Heart left ventricle (tissue), 16 donors: ENCODE results near the gene STK32C. TPM values are rescaled to one million over a fixed set of nuclear protein-coding genes. Genes with fewer than 3 reads are reported as not detected.

Experiments
- ATAC-seq, 4 donors: fragments of 200-7000 bp; cut with Tn5 transposase; one replicate each; pipeline ENCODE4 v1.9.1; 2020 to 2022; ENCODE audit warnings: moderate library complexity in 4 of 4, mild to moderate bottlenecking in 3 of 4, moderate number of reproducible peaks in 1 of 4
- DNase-seq, 5 donors: peaks; one replicate each; pipeline ENCODE4 v3.0.0-alpha.2; 2020
- H3K27ac ChIP-seq, 12 donors: fragments of 200-600 bp; sonication (generic) in 4 of 12; one replicate each; pipeline versions ENCODE4 v1.5.0 to v1.8.0; 2016 to 2022; ENCODE audit warnings: mild to moderate bottlenecking in 2 of 12
- H3K27me3 ChIP-seq, 9 donors: fragments of 200-600 bp; sonication (generic) in 2 of 9; one replicate each; pipeline versions ENCODE4 v1.5.1 to v1.8.0; 2016 to 2022; ENCODE audit warnings: mild to moderate bottlenecking in 3 of 9
- H3K36me3 ChIP-seq, 9 donors: fragments of 200-600 bp; sonication (generic) in 2 of 9; one replicate each; pipeline versions ENCODE4 v1.5.0 to v1.8.0; 2018 to 2022; ENCODE audit warnings: mild to moderate bottlenecking in 2 of 9
- H3K4me1 ChIP-seq, 12 donors: fragments of 200-600 bp; sonication (generic) in 4 of 12; one replicate each; pipeline versions ENCODE4 v1.5.0 to v1.8.0; 2016 to 2022; ENCODE audit warnings: mild to moderate bottlenecking in 3 of 12
- H3K4me3 ChIP-seq, 12 donors: fragments of 200-600 bp; sonication (generic) in 4 of 12; one replicate each; pipeline versions ENCODE4 v1.5.0 to v1.8.0; 2017 to 2022; ENCODE audit warnings: mild to moderate bottlenecking in 9 of 12, moderate library complexity in 4 of 12
- H3K9me3 ChIP-seq, 12 donors: fragments of 200-600 bp; sonication (generic) in 4 of 12; one replicate each; pipeline versions ENCODE4 v1.5.0 to v1.8.0; 2016 to 2022; ENCODE audit warnings: mild to moderate bottlenecking in 1 of 12
- CTCF ChIP-seq, 12 donors: fragments of 200-600 bp; sonication (generic) in 4 of 12; IDR thresholded peaks; one replicate each; pipeline versions ENCODE4 v1.5.0 to v1.8.0; 2018 to 2022; ENCODE audit warnings: antibody characterized with exemption in 12 of 12, mild to moderate bottlenecking in 5 of 12
- POLR2A ChIP-seq, 2 donors: fragments of 450-650 bp; IDR thresholded peaks; one replicate each; pipeline ENCODE4 v1.6.1; 2017; ENCODE audit warnings: antibody characterized with exemption in 2 of 2, mild to moderate bottlenecking in 2 of 2, moderate library complexity in 2 of 2
- WGBS, 4 donors: extraction: QIAGEN DNeasy Blood & Tissue Kit in 2 of 4; methylation state at CpG; one replicate each; pipeline versions ENCODE4 v1.1.5 to v1.1.7; 2013 to 2018; 5-methylcytosine and 5-hydroxymethylcytosine counted together
- intact Hi-C, 10 donors: fragments of 100-400 bp; cut with DNase I; formaldehyde crosslinking; loops; one replicate each; pipeline versions ENCODE4 v1.11.1 to v1.14.2; 2022
- polyA plus RNA-seq, 2 donors: library from polyadenylated mRNA; stranded (reverse); fragments of 200-250 nt; gene quantifications; one replicate each; pipeline ENCODE4 v1.2.3, GENCODE V29; 2013
- total RNA-seq, 9 donors: library from RNA; depleted of rRNA in 2 of 9; stranded (reverse); fragments of >200 nt in 2 of 9; fragmentation: NEBNext Ultra II Directional in 3 of 9; extraction: Animal tissue kit (Norgen Biotek cat#: 25700) in 3 of 9; gene quantifications; one replicate each; pipeline versions ENCODE4 v1.1.0 to v1.2.4, GENCODE V29; 2016 to 2023
- donor health status: ischemic (EF 13 %, LVEDD 7.1; RV severe dilation, severe dysfunction).
- donor health status: healthy with polysubstance abuse.
- donor health status: DM: no; HTN: yes; CAD: no.
- donor health status: DM: no; HTN: no; CAD: no.
- donor health status: ischemic (EF 25% LVEDD 6.9; RV normal size, moderate dysfunction).
- donor health status: ischemic (EF 25% LVEDD 5.7; RV mildly dilated, moderate dysfunction).
- donor health status: healthy.
- donor health status: DM: yes; HTN: yes; CAD: no.
- donor health status: ischemic (EF 35%, LVEDD 5.7; RV mildly dilated, moderate dysfunction).
- donor health status: nonischemic (EF 11% LVEDD 7.7; RV severe dilation, severe dysfunction).
- donor health status: DM: yes; HTN: yes; CAD: no.
- donor health status: PGD.
- donor health status: ischemic (EF 29% LVEDD 5.4; RV normal size, mild dysfunction).
- donor health status: nonischemic (EF 23%, LVEDD 6.1; RV moderate dilation, normal function).

Gene STK32C
- total and polyA plus RNA-seq, 11 donors: 3.8 to 9.8 (median 6.2) TPM

- H3K27ac ChIP-seq: no peak overlapping the region
- H3K4me3 ChIP-seq: no peak overlapping the region
- peak in 1 of 5 donors; percentile 46 for DNase-seq
- peaks cover 0 to 24% (median 16%) of the 10 kb centered on the region in 12 donors for H3K4me1 ChIP-seq
- ATAC-seq: no peak
- no peaks in the 10 kb centered on the region for H3K9me3 ChIP-seq
- H3K36me3 ChIP-seq: peaks cover 0 to 15% (median 0%) of the 10 kb centered on the region in 9 donors
- TF ChIP-seq CTCF (IDR thresholded peaks at IDR 0.05) (no peak), POLR2A (IDR thresholded peaks at IDR 0.05) (no peak)
- WGBS, 4 donors: 91 to 94% (median 93%) methylated on average over 17 to 22 of the region's 22 CpGs
- intact Hi-C loops: no loop called here
- H3K27me3 ChIP-seq: no peaks in the 10 kb centered on the region
These were observed 140.6 kb downstream of the STK32C start for GRCh38 chr10:132167041-132167674.

- intact Hi-C loops: no loop called here
- H3K4me3 ChIP-seq: no peak overlapping the region
- no peak overlapping the region for H3K27ac ChIP-seq
- H3K4me1 ChIP-seq: peaks cover 0 to 29% (median 20%) of the 10 kb centered on the region in 12 donors
- 91 to 94% (median 91%) methylated on average over 23 of the region's 23 CpGs for WGBS, 4 donors
- TF ChIP-seq POLR2A (IDR thresholded peaks at IDR 0.05): no peak
- no peak for TF ChIP-seq CTCF (IDR thresholded peaks at IDR 0.05)
- DNase-seq (peak in 2 of 5 donors; percentile 13 to 36), ATAC-seq (no peak)
- H3K27me3 ChIP-seq: no peaks in the 10 kb centered on the region
- peaks cover 0 to 15% (median 0%) of the 10 kb centered on the region in 9 donors for H3K36me3 ChIP-seq
- H3K9me3 ChIP-seq: no peaks in the 10 kb centered on the region
These were observed 141.4 kb downstream of the STK32C start for GRCh38 chr10:132166216-132166950.

GRCh38 chr10:132165416-132165980, 142.3 kb downstream of the STK32C start:
- H3K36me3 ChIP-seq: peaks cover 0 to 13% (median 0%) of the 10 kb centered on the region in 9 donors
- H3K4me1 ChIP-seq: peaks cover 0 to 29% (median 20%) of the 10 kb centered on the region in 12 donors
- no peak for ATAC-seq
- TF ChIP-seq POLR2A (IDR thresholded peaks at IDR 0.05) (no peak), CTCF (IDR thresholded peaks at IDR 0.05) (no peak)
- H3K27me3 ChIP-seq: no peaks in the 10 kb centered on the region
- WGBS, 4 donors: 86 to 91% (median 89%) methylated on average over 11 to 21 of the region's 21 CpGs
- H3K9me3 ChIP-seq: no peaks in the 10 kb centered on the region
- H3K27ac ChIP-seq: no peak overlapping the region
- intact Hi-C loops: no loop called here
- DNase-seq: peak in 3 of 5 donors; percentile 18 to 54 (median 20)
- H3K4me3 ChIP-seq: no peak overlapping the region

GRCh38 chr10:132164761-132165278, 142.9 kb downstream of the STK32C start:
- no peaks in the 10 kb centered on the region for H3K9me3 ChIP-seq
- WGBS, 4 donors: 54 to 79% (median 69%) methylated on average over 19 to 20 of the region's 20 CpGs
- H3K4me3 ChIP-seq: no peak overlapping the region
- TF ChIP-seq POLR2A (IDR thresholded peaks at IDR 0.05): no peak
- no peak for TF ChIP-seq CTCF (IDR thresholded peaks at IDR 0.05)
- H3K27me3 ChIP-seq: no peaks in the 10 kb centered on the region
- peak in 1 of 4 donors; percentile 2 for ATAC-seq
- intact Hi-C loops: no loop called here
- peak in 2 of 5 donors; percentile 17 to 42 for DNase-seq
- H3K36me3 ChIP-seq: peaks cover 0 to 7% (median 0%) of the 10 kb centered on the region in 9 donors
- peaks cover 0 to 29% (median 20%) of the 10 kb centered on the region in 12 donors for H3K4me1 ChIP-seq
- H3K27ac ChIP-seq: no peak overlapping the region
